ENCODE results near the gene FARS2. TPM values are rescaled to one million over a fixed set of nuclear protein-coding genes. Genes with fewer than 3 reads are reported as not detected.

The FARS2 gene
- total and polyA plus RNA-seq, 4 experiments from 2014 or later, result 15.6 to 48.4 (median 24.3) TPM

DNA sequence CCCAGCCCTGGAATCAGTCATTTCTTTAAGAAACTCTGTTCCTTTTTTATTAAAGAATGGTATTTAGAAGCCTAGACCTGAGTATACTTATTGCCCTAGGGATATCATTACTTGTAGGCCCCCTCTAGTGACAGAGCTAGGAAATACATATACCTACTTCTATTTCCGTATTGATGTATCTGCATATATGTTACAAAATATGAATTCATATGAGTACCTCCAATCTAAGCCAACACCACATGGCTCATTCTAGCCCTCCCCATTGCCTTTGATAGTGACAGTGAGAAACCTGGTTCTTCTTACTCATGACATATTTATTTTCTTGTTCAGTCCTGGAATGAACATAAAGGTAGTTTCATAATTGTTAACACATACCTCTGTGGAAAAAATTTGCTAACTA is 137.2 kb downstream of the FARS2 start:
- H3K27me3 ChIP-seq (ENCODE audit: insufficient read depth, low read length), result no peaks in the 10 kb centered on the region
- H3K4me3 ChIP-seq (ENCODE audit: low read length in 2 of 2), result no peak overlapping the region
- POLR2A ChIA-PET (ENCODE audit: partially characterized antibody), result no interaction called here
- Mint-ChIP-seq H3K9me3 (peaks cover 0 to 5% (median 0%) of the 10 kb centered on the region in 8 donors), H3K4me3 (no peak overlapping the region), H3K27me3 (no peaks in the 10 kb centered on the region), H3K27ac (no peak overlapping the region), H3K36me3 (peaks cover 0 to 10% of the 10 kb centered on the region in 2 donors), H3K4me1 (peaks cover 5 to 24% (median 14%) of the 10 kb centered on the region in 4 donors)
- H3K36me3 ChIP-seq (ENCODE audit: insufficient read depth, low read length), result no peaks in the 10 kb centered on the region
- peak in 4 of 5 donors; percentile 32 to 40 (median 36) for DNase-seq
- intact Hi-C loops (cut with micrococcal nuclease), result loop anchor here (1.0 to 5.0 kb wide), 2 partner anchors 255 to 1149 kb away; no protein-coding TSS in a partner anchor
- no peak overlapping the region for H3K27ac ChIP-seq (ENCODE audit: low read depth, low read length)
- no peaks in the 10 kb centered on the region for H3K9me3 ChIP-seq (ENCODE audit: control insufficient read depth in 1 of 2, low read length in 2 of 2)
- CTCF ChIA-PET (ENCODE audit: partially characterized antibody), result interaction anchor here (1.0 to 1.6 kb wide), 2 partner anchors 10 to 255 kb away, joined by 6 to 8 read pairs; no protein-coding TSS in a partner anchor
- H3K4me1 ChIP-seq (ENCODE audit: insufficient read depth, low read length), result no peaks in the 10 kb centered on the region

- ChIA-PET CTCF (ENCODE audit: partially characterized antibody) (interaction anchor here (1.6 kb wide), 1 partner anchor 9 kb away, joined by 8 read pairs; no protein-coding TSS in a partner anchor), POLR2A (ENCODE audit: partially characterized antibody) (no interaction called here)
- Mint-ChIP-seq H3K4me3 (no peak overlapping the region), H3K27me3 (no peaks in the 10 kb centered on the region), H3K9me3 (peaks cover 0 to 5% (median 0%) of the 10 kb centered on the region in 8 donors), H3K27ac (no peak overlapping the region), H3K4me1 (peaks cover 5 to 20% (median 13%) of the 10 kb centered on the region in 4 donors), H3K36me3 (peaks cover 2 to 10% of the 10 kb centered on the region in 2 donors)
- Histone ChIP-seq H3K4me3 (ENCODE audit: low read length in 2 of 2) (no peak overlapping the region), H3K9me3 (ENCODE audit: control insufficient read depth in 1 of 2, low read length in 2 of 2) (no peaks in the 10 kb centered on the region), H3K27ac (ENCODE audit: low read depth, low read length) (no peak overlapping the region), H3K4me1 (ENCODE audit: insufficient read depth, low read length) (no peaks in the 10 kb centered on the region), H3K36me3 (ENCODE audit: insufficient read depth, low read length) (no peaks in the 10 kb centered on the region), H3K27me3 (ENCODE audit: insufficient read depth, low read length) (no peaks in the 10 kb centered on the region)
- intact Hi-C loops (cut with micrococcal nuclease), result loop anchor here (5.0 kb wide), 1 partner anchor 1148 kb away; no protein-coding TSS in a partner anchor
- no peak for DNase-seq
Observed at GRCh38 chr6:5399391-5399790, 138.1 kb downstream of the FARS2 start.

DNA sequence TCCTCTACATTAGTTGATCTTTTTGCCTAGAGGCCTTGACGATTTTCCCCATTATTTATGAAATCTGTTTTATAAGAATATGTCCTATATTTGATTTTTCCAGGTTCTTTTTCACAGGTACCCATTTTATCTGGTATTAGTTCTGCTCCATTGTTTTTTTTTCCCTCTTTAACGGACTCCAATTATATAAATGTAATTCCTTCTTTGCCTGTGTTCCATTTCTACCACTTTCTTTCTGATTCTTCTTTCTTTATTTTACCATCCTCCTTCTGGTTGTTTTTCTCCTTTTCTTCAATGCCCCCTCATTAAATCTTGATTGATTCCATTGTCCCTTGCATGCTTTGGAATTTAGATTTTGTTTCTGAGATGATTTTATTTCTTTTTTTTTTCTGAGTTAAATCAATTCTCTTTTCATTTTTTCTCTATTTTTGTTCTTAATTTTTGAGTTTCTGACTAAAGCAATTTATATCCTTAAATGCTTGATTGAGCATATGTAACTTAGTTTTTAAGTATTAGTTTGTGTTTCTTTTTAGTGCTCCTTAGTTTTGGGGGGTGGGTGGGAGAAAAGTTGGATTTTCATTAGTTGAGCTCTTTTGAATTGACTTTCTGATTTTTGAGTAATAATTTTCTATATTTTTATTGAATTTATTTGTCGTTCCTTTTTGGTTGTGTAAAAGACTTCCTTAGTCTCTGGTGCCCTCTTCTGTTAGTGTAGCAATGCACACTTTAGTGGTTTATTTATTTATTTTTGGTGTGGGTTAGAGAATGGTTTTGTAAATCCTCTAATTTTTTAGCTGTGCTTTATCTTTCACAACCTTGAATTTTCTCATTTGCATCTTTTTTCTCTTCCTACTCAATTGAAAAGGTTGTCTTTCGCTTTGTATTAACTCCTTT is 140.8 kb downstream of the FARS2 start:
- H3K36me3 Mint-ChIP-seq, result peaks cover 11 to 18% of the 10 kb centered on the region in 2 donors
- Histone ChIP-seq H3K4me1 (ENCODE audit: insufficient read depth, low read length) (no peaks in the 10 kb centered on the region), H3K9me3 (ENCODE audit: control insufficient read depth in 1 of 2, low read length in 2 of 2) (no peaks in the 10 kb centered on the region), H3K4me3 (ENCODE audit: low read length in 2 of 2) (no peak overlapping the region), H3K27me3 (ENCODE audit: insufficient read depth, low read length) (no peaks in the 10 kb centered on the region), H3K27ac (ENCODE audit: low read depth, low read length) (no peak overlapping the region), H3K36me3 (ENCODE audit: insufficient read depth, low read length) (no peaks in the 10 kb centered on the region)
- ChIA-PET POLR2A (ENCODE audit: partially characterized antibody) (no interaction called here), CTCF (ENCODE audit: partially characterized antibody) (interaction anchor here (6.6 kb wide), 1 partner anchor 260 kb away, joined by 34 read pairs; no protein-coding TSS in a partner anchor)
- H3K27ac Mint-ChIP-seq, result peak overlapping the region in 1 of 7 donors; percentile 10
- no peak for DNase-seq
- H3K27me3 Mint-ChIP-seq, result no peaks in the 10 kb centered on the region
- intact Hi-C loops (cut with micrococcal nuclease), result no loop called here
- H3K4me1 Mint-ChIP-seq, result peaks cover 5 to 19% (median 11%) of the 10 kb centered on the region in 4 donors
- H3K9me3 Mint-ChIP-seq, result peaks cover 0 to 5% (median 0%) of the 10 kb centered on the region in 8 donors
- peak overlapping the region in 1 of 8 donors; percentile 50 for H3K4me3 Mint-ChIP-seq

DNA sequence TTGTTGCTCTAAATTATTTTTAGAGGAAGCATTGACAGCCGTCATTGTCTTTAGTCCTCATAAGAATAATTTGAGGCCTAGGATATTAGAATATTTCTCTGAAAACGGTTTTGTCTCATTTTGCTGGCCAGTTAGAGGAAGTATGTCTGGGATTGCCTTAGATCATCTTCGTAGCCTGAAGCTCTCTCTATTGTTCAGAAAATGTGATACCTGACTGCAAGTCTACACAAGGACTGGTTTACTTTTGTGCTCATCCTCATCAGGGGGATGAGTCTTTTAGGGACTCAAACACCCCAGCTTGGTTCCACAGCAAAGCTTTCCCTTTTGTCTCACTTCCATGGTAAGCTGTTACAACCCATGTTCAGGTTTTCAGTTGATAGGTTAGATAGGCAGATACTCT is 141.8 kb downstream of the FARS2 start:
- H3K36me3 Mint-ChIP-seq, result peaks cover 11 to 20% of the 10 kb centered on the region in 2 donors
- H3K4me3 ChIP-seq (ENCODE audit: low read length in 2 of 2), result no peak overlapping the region
- intact Hi-C loops (cut with micrococcal nuclease), result no loop called here
- no peak for DNase-seq
- H3K4me1 Mint-ChIP-seq, result peaks cover 5 to 18% (median 8%) of the 10 kb centered on the region in 4 donors
- ChIA-PET POLR2A (ENCODE audit: partially characterized antibody) (no interaction called here), CTCF (ENCODE audit: partially characterized antibody) (interaction anchor here (1.2 to 6.6 kb wide), 2 partner anchors 100 to 261 kb away, joined by 4 to 34 read pairs; no protein-coding TSS in a partner anchor)
- H3K36me3 ChIP-seq (ENCODE audit: insufficient read depth, low read length), result no peaks in the 10 kb centered on the region
- no peaks in the 10 kb centered on the region for H3K27me3 ChIP-seq (ENCODE audit: insufficient read depth, low read length)
- H3K27ac ChIP-seq (ENCODE audit: low read depth, low read length), result no peak overlapping the region
- no peaks in the 10 kb centered on the region for H3K9me3 ChIP-seq (ENCODE audit: control insufficient read depth in 1 of 2, low read length in 2 of 2)
- H3K9me3 Mint-ChIP-seq, result peaks cover 0 to 5% (median 0%) of the 10 kb centered on the region in 8 donors
- H3K27me3 Mint-ChIP-seq, result no peaks in the 10 kb centered on the region
- H3K27ac Mint-ChIP-seq, result peak overlapping the region in 1 of 7 donors; percentile 26
- H3K4me3 Mint-ChIP-seq, result no peak overlapping the region
- H3K4me1 ChIP-seq (ENCODE audit: insufficient read depth, low read length), result no peaks in the 10 kb centered on the region

DNA sequence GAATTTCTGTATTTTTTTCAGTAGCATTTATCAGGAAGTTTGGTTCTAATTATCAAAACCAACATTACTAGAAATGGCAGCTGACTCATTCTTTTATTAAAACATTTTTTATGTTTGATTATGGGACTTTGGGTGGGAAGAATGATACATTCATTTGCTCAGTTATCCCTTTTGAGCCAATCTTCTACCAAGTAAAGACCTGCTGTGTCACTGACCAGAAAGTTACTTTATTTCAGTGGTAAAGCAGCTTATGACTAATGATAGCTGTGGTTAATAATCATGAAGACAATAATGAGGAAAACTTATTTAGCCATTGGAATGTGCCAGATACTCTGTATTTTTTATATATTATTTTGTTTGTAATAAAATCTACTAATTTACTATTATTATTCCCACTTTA is 142.3 kb downstream of the FARS2 start:
- no peak for DNase-seq
- Mint-ChIP-seq H3K9me3 (peaks cover 0 to 5% (median 0%) of the 10 kb centered on the region in 8 donors), H3K27ac (no peak overlapping the region), H3K36me3 (peaks cover 16 to 25% of the 10 kb centered on the region in 2 donors), H3K27me3 (no peaks in the 10 kb centered on the region), H3K4me3 (no peak overlapping the region), H3K4me1 (peaks cover 2 to 15% (median 8%) of the 10 kb centered on the region in 4 donors)
- ChIA-PET CTCF (ENCODE audit: partially characterized antibody) (interaction anchor here (0.7 to 6.6 kb wide), 3 partner anchors 14 to 261 kb away, joined by 3 to 34 read pairs (median 4); no protein-coding TSS in a partner anchor), POLR2A (ENCODE audit: partially characterized antibody) (no interaction called here)
- Histone ChIP-seq H3K9me3 (ENCODE audit: control insufficient read depth in 1 of 2, low read length in 2 of 2) (no peaks in the 10 kb centered on the region), H3K27ac (ENCODE audit: low read depth, low read length) (no peak overlapping the region), H3K36me3 (ENCODE audit: insufficient read depth, low read length) (no peaks in the 10 kb centered on the region), H3K27me3 (ENCODE audit: insufficient read depth, low read length) (no peaks in the 10 kb centered on the region), H3K4me3 (ENCODE audit: low read length in 2 of 2) (no peak overlapping the region), H3K4me1 (ENCODE audit: insufficient read depth, low read length) (no peaks in the 10 kb centered on the region)
- intact Hi-C loops (cut with micrococcal nuclease), result no loop called here

- H3K27ac Mint-ChIP-seq, result no peak overlapping the region
- Histone ChIP-seq H3K4me3 (ENCODE audit: low read length in 2 of 2) (no peak overlapping the region), H3K9me3 (ENCODE audit: control insufficient read depth in 1 of 2, low read length in 2 of 2) (no peaks in the 10 kb centered on the region), H3K27me3 (ENCODE audit: insufficient read depth, low read length) (no peaks in the 10 kb centered on the region), H3K4me1 (ENCODE audit: insufficient read depth, low read length) (no peaks in the 10 kb centered on the region), H3K27ac (ENCODE audit: low read depth, low read length) (no peak overlapping the region), H3K36me3 (ENCODE audit: insufficient read depth, low read length) (no peaks in the 10 kb centered on the region)
- H3K36me3 Mint-ChIP-seq, result peaks cover 21 to 31% of the 10 kb centered on the region in 2 donors
- no peaks in the 10 kb centered on the region for H3K27me3 Mint-ChIP-seq
- peaks cover 0 to 7% (median 3%) of the 10 kb centered on the region in 4 donors for H3K4me1 Mint-ChIP-seq
- CTCF ChIA-PET (ENCODE audit: partially characterized antibody), result interaction anchor here (6.6 kb wide), 1 partner anchor 264 kb away, joined by 34 read pairs; no protein-coding TSS in a partner anchor
- H3K9me3 Mint-ChIP-seq, result peaks cover 0 to 5% (median 0%) of the 10 kb centered on the region in 8 donors
- POLR2A ChIA-PET (ENCODE audit: partially characterized antibody), result interaction anchor here (0.8 kb wide), 1 partner anchor 262 kb away, joined by 3 read pairs; no protein-coding TSS in a partner anchor
- H3K4me3 Mint-ChIP-seq, result no peak overlapping the region
- intact Hi-C loops (cut with micrococcal nuclease), result no loop called here
- DNase-seq, result no peak
Observed at GRCh38 chr6:5405976-5406375, 144.7 kb downstream of the FARS2 start.

DNA sequence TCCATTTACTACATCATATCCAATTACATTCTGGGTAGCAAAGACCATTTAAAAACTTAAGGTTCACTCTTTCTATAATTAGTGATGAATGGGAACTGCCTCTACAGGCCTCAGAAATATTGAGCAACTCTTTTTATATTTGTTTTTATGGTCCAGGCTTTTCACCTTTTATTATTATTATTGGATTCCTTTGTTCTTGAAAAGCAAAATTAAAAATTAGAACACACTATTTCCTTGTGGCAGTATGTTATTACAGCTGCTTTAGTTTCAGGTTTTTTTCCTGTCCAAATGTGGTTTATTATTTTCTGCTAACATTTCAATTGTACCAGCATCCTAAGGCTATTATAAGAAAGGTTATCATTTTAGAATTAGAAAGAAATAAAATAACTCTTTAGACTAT is 150.1 kb downstream of the FARS2 start:
- Mint-ChIP-seq H3K9me3 (peaks cover 0 to 3% (median 0%) of the 10 kb centered on the region in 8 donors), H3K27me3 (no peaks in the 10 kb centered on the region), H3K4me1 (peaks cover 2 to 5% (median 4%) of the 10 kb centered on the region in 4 donors), H3K36me3 (peaks cover 21 to 25% of the 10 kb centered on the region in 2 donors), H3K4me3 (no peak overlapping the region), H3K27ac (peak overlapping the region in 1 of 7 donors; percentile 72)
- ChIA-PET CTCF (ENCODE audit: partially characterized antibody) (no interaction called here), POLR2A (ENCODE audit: partially characterized antibody) (no interaction called here)
- Histone ChIP-seq H3K4me1 (ENCODE audit: insufficient read depth, low read length) (no peaks in the 10 kb centered on the region), H3K4me3 (ENCODE audit: low read length in 2 of 2) (no peak overlapping the region), H3K9me3 (ENCODE audit: control insufficient read depth in 1 of 2, low read length in 2 of 2) (no peaks in the 10 kb centered on the region), H3K36me3 (ENCODE audit: insufficient read depth, low read length) (no peaks in the 10 kb centered on the region), H3K27me3 (ENCODE audit: insufficient read depth, low read length) (no peaks in the 10 kb centered on the region), H3K27ac (ENCODE audit: low read depth, low read length) (no peak overlapping the region)
- intact Hi-C loops (cut with micrococcal nuclease), result no loop called here
- DNase-seq, result no peak
